Measurements from ENCODE around the gene TXNL4A. TPM values are rescaled to one million over a fixed set of nuclear protein-coding genes. Genes with fewer than 3 reads are reported as not detected.
A peak's percentile ranks its signal among the peaks of the same experiment; 100 is the strongest.

TXNL4A gene
- total RNA-seq, 2 donors from 2014 or later = 11.2 to 13.5 TPM

DNA sequence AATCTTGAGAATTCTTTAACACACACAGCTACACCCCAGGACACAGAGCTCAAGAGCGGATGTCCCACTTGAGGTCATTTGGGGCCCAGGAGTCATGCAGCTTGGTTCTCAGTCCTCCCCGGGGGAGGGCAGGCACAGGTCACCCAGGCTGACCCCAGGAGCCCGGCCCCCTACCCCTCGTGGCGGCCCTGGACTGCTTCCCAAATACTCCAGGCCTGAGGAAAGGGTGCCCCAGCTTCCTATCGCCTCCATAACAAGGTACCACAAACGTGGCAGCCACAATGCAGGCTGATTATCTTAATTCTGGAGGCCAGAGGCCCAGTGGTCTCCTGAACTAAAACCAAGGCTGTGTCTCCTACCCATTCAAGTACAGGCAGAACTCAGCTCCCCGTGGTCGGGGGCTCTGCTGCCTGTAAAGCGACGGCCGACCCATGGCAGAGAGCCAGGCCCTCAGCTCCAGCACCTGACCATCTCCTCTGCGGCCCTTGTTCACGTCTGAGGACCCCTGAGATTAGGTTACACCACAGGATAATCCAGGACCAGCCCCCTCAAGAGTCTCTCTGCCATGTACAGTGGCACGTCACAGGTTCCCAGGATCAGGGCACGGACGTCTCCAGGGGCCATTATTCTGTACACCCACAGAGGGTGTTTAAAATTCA, 47.4 kb downstream of the TXNL4A start:
- DNase-seq (peak in 2 of 4 donors; percentile 5 to 12), ATAC-seq (no peak)
- Histone ChIP-seq H3K27me3 (no peaks in the 10 kb centered on the region), H3K36me3 (replicated peaks in 1 of 2; ENCODE audit: insufficient read depth in 1 of 2, low read depth in 2 of 2) (peaks cover 6% of the 10 kb centered on the region in 2 donors), H3K9me3 (no peaks in the 10 kb centered on the region), H3K27ac (no peak overlapping the region), H3K4me3 (no peak overlapping the region), H3K4me1 (peaks cover 48% of the 10 kb centered on the region)
- intact Hi-C loops (cut with DNase I) = loop anchor here (10.0 kb wide), 1 partner anchor 84 kb away; no protein-coding TSS in a partner anchor
- WGBS, 2 donors = 79 to 89% methylated on average over 12 to 17 of the region's 17 CpGs
- no peak for TF ChIP-seq CTCF (IDR thresholded peaks at IDR 0.05)
- TF ChIP-seq POLR2A (IDR thresholded peaks at IDR 0.05) = no peak

GRCh38 chr18:79940126-79940813, 48.1 kb downstream of the TXNL4A start:
- peaks cover 43% of the 10 kb centered on the region for H3K4me1 ChIP-seq
- no peaks in the 10 kb centered on the region for H3K27me3 ChIP-seq
- WGBS, 2 donors = 91 to 92% methylated on average over 18 of the region's 18 CpGs
- peaks cover 6% of the 10 kb centered on the region in 2 donors for H3K36me3 ChIP-seq (replicated peaks in 1 of 2; ENCODE audit: insufficient read depth in 1 of 2, low read depth in 2 of 2)
- ATAC-seq = no peak
- peak in 2 of 4 donors; percentile 2 to 9 for DNase-seq
- intact Hi-C loops (cut with DNase I) = loop anchor here (10.0 kb wide), 1 partner anchor 85 kb away; no protein-coding TSS in a partner anchor
- TF ChIP-seq CTCF (IDR thresholded peaks at IDR 0.05) (no peak), POLR2A (IDR thresholded peaks at IDR 0.05) (no peak)
- no peak overlapping the region for H3K27ac ChIP-seq
- H3K9me3 ChIP-seq = no peaks in the 10 kb centered on the region
- H3K4me3 ChIP-seq = no peak overlapping the region

DNA sequence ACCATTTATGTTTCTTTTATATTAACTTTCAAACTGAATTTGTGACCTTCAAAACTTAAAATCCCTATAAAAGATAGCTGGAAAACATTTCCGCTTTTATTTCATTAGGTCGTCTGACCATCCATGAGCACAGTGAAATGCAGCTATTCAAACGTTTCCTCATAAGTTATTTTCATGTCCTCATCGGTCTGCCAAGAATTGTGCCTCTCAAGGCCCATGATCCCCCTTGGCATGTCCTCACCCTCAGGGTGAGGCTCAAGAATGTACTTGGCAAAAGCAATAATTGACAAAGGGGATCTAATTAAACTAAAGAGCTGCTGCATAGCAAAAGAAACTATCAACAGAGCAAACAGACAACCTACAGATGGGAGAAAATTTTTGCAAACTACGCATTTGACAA, 49.3 kb downstream of the TXNL4A start:
- DNase-seq (peak in 1 of 4 donors; percentile 1), ATAC-seq (no peak)
- Histone ChIP-seq H3K36me3 (replicated peaks in 1 of 2; ENCODE audit: insufficient read depth in 1 of 2, low read depth in 2 of 2) (peaks cover 6% of the 10 kb centered on the region in 2 donors), H3K27ac (no peak overlapping the region), H3K9me3 (no peaks in the 10 kb centered on the region), H3K4me3 (no peak overlapping the region), H3K4me1 (peaks cover 43% of the 10 kb centered on the region), H3K27me3 (no peaks in the 10 kb centered on the region)
- intact Hi-C loops (cut with DNase I) = loop anchor here (10.0 kb wide), 1 partner anchor 46 kb away; the partner anchor contains the start of gene TXNL4A
- TF ChIP-seq CTCF (IDR thresholded peaks at IDR 0.05) = no peak
- TF ChIP-seq POLR2A (IDR thresholded peaks at IDR 0.05) = no peak
- WGBS, 2 donors = 72 to 74% methylated on average over 5 of the region's 5 CpGs

GRCh38 chr18:79938196-79938595, 50.2 kb downstream of the TXNL4A start:
- peaks cover 6% of the 10 kb centered on the region in 2 donors for H3K36me3 ChIP-seq (replicated peaks in 1 of 2; ENCODE audit: insufficient read depth in 1 of 2, low read depth in 2 of 2)
- no peak overlapping the region for H3K4me3 ChIP-seq
- no peaks in the 10 kb centered on the region for H3K27me3 ChIP-seq
- H3K9me3 ChIP-seq = no peaks in the 10 kb centered on the region
- 90 to 91% methylated on average over 9 of the region's 9 CpGs for WGBS, 2 donors
- H3K4me1 ChIP-seq = peaks cover 41% of the 10 kb centered on the region
- ATAC-seq (no peak), DNase-seq (peak in 1 of 4 donors; percentile 2)
- intact Hi-C loops (cut with DNase I) = loop anchor here (10.0 kb wide), 1 partner anchor 47 kb away; the partner anchor contains the start of gene TXNL4A
- TF ChIP-seq CTCF (IDR thresholded peaks at IDR 0.05) (no peak), POLR2A (IDR thresholded peaks at IDR 0.05) (no peak)
- no peak overlapping the region for H3K27ac ChIP-seq
